Keratinocyte (primary cell): ENCODE results near the gene DEXI.

ENCODE experiments used
- CTCF ChIP-seq, 3 experiments: IDR thresholded peaks in 1 of 3; conservative IDR thresholded peaks in 1 of 3; optimal IDR thresholded peaks in 1 of 3; 2 replicates in 2 of 3; 3 replicates in 1 of 3; pipeline versions ENCODE3 to v1.5.1; 2011; ENCODE audit warnings: low read length in 3 of 3, mild to moderate bottlenecking in 3 of 3, moderate library complexity in 2 of 3, control low read depth in 1 of 3, inconsistent platforms in 1 of 3; ENCODE audit not compliant: insufficient read depth in 2 of 3; ENCODE audit errors: extremely low read depth in 1 of 3
- EZH2 ChIP-seq: IDR thresholded peaks from one replicate; pipeline ENCODE4 v1.6.1; 2012; ENCODE audit warnings: inconsistent platforms, mild to moderate bottlenecking, low read length, moderate library complexity

GRCh38 chr16:10916534-10916933 is 25.7 kb downstream of the DEXI start:
- TF ChIP-seq CTCF (optimal IDR thresholded peaks at IDR 0.05 in 1 of 3, IDR thresholded peaks at IDR 0.05 in 1 of 3, conservative IDR thresholded peaks at IDR 0.05 in 1 of 3; ENCODE audit: extremely low read depth in 1 of 3, insufficient read depth in 2 of 3, low read length in 3 of 3) (no peak), EZH2 (no peak)
